HFFc6 (cell line): ENCODE measurements around the gene CEP170B. TPM values are rescaled to one million over a fixed set of nuclear protein-coding genes. Genes with fewer than 3 reads are reported as not detected.

Experiments
- DNase-seq: peaks from one replicate; pipeline ENCODE4 v3.0.0-alpha.2; 2018
- H3K27ac Mint-ChIP-seq: 2 replicates; pipeline ENCODE4 v1.8.0; 2020; ENCODE audit warnings: mild to moderate bottlenecking, mixed read lengths
- H3K27me3 Mint-ChIP-seq: 2 replicates; pipeline ENCODE4 v1.8.0; 2021; ENCODE audit warnings: mild to moderate bottlenecking, moderate library complexity, mixed read lengths; ENCODE audit not compliant: insufficient read depth
- H3K36me3 Mint-ChIP-seq: 2 replicates; pipeline ENCODE4 v1.8.0; 2021; ENCODE audit warnings: low read depth, mixed read lengths
- H3K4me1 Mint-ChIP-seq: 2 replicates; pipeline ENCODE4 v1.8.0; 2020; ENCODE audit warnings: low read depth, mixed read lengths
- H3K4me3 Mint-ChIP-seq: 2 replicates; pipeline ENCODE4 v1.8.0; 2020; ENCODE audit warnings: mild to moderate bottlenecking, moderate library complexity, mixed read lengths
- H3K9me3 Mint-ChIP-seq: 2 replicates; pipeline ENCODE4 v1.8.0; 2020; ENCODE audit warnings: mild to moderate bottlenecking, mixed read lengths
- total RNA-seq, 6 experiments: library from RNA; stranded (reverse); fragmentation: NEBNext Ultra II Directional; extraction: Animal tissue kit (Norgen Biotek cat#: 25700); gene quantifications; 2 replicates in 1 of 6; 3 replicates in 5 of 6; pipeline ENCODE4 v1.2.3, GENCODE V29; 2021
- TF ChIP-seq, protein P1 (sequence below): fragments of 200-600 bp; sonication (generic); IDR thresholded peaks from 2 replicates; pipeline ENCODE4 v1.5.0; 2021; ENCODE audit warnings: antibody characterized with exemption, mild to moderate bottlenecking

CEP170B gene
- total RNA-seq, 6 experiments from 2014 or later, result 29.9 to 34.9 (median 32.0) TPM

DNA sequence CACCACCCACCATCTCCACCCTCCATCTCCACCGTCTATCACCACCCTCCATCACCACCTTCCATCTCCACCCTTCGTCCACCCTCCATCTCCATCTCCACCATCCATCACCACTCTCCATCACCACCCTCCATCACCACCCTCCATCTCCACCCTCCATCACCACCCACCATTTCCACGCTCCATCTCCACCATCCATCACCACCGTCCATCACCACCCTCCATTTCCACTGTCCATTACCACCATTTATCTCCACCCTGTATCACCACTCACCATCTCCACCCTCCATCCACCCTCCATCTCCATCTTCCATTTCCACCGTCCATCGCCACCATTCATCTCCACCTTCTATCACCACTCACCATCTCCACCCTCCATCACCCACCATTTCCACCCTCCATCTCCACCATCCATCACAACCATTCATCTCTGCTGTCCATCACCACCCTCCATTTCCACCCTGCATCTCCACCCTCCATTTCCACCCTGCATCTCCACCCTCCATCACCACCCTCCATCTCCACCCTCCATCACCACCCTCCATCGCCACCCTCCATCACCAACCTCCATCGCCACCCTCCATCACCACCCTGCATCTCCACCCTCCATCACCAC lies 6.1 kb upstream of the CEP170B start:
- Mint-ChIP-seq H3K27ac (no peak overlapping the region), H3K36me3 (no peaks in the 10 kb centered on the region), H3K4me3 (no peak overlapping the region), H3K27me3 (peaks cover 14% of the 10 kb centered on the region), H3K9me3 (no peaks in the 10 kb centered on the region), H3K4me1 (no peaks in the 10 kb centered on the region)
- DNase-seq, result no peak
- TF ChIP-seq, protein P1, sequence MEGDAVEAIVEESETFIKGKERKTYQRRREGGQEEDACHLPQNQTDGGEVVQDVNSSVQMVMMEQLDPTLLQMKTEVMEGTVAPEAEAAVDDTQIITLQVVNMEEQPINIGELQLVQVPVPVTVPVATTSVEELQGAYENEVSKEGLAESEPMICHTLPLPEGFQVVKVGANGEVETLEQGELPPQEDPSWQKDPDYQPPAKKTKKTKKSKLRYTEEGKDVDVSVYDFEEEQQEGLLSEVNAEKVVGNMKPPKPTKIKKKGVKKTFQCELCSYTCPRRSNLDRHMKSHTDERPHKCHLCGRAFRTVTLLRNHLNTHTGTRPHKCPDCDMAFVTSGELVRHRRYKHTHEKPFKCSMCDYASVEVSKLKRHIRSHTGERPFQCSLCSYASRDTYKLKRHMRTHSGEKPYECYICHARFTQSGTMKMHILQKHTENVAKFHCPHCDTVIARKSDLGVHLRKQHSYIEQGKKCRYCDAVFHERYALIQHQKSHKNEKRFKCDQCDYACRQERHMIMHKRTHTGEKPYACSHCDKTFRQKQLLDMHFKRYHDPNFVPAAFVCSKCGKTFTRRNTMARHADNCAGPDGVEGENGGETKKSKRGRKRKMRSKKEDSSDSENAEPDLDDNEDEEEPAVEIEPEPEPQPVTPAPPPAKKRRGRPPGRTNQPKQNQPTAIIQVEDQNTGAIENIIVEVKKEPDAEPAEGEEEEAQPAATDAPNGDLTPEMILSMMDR, result no peak

DNA sequence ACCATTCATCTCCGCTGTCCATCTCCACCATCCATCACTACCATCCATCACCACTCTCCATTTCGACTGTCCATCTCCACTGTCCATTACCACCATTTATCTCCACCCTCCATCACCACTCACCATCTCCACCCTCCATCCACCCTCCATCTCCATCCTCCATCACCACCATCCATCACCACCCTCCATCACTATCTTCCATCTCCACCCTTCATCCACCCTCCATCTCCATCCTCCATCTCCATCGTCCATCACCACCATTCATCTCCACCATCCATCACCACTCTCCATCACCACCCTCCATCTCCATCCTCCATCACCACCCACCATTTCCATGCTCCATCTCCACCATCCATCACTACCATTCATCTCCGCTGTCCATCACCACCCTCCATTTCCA lies 5.2 kb upstream of the CEP170B start:
- Mint-ChIP-seq H3K36me3 (no peaks in the 10 kb centered on the region), H3K4me3 (no peak overlapping the region), H3K9me3 (no peaks in the 10 kb centered on the region), H3K27ac (no peak overlapping the region), H3K27me3 (peaks cover 14% of the 10 kb centered on the region), H3K4me1 (no peaks in the 10 kb centered on the region)
- no peak for DNase-seq
- TF ChIP-seq, protein P1, result no peak

DNA sequence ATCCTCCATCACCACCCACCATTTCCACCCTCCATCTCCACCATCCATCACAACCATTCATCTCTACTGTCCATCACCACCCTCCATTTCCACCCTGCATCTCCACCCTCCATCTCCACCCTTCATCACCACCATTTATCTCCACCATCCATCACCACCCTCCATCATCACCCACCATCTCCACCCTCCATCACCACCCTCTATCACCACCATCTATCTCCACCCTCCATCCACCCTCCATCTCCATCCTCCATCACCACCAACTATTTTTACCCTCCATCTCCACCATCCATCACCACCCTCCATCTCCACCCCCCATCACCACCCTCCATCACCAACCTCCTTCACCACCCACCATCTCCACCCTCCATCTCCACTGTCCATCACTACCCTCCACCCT lies 4.7 kb upstream of the CEP170B start:
- H3K4me1 Mint-ChIP-seq, result no peaks in the 10 kb centered on the region
- H3K27me3 Mint-ChIP-seq, result peaks cover 14% of the 10 kb centered on the region
- TF ChIP-seq, protein P1, result no peak
- DNase-seq, result no peak
- H3K4me3 Mint-ChIP-seq, result no peak overlapping the region
- no peak overlapping the region for H3K27ac Mint-ChIP-seq
- H3K9me3 Mint-ChIP-seq, result no peaks in the 10 kb centered on the region
- no peaks in the 10 kb centered on the region for H3K36me3 Mint-ChIP-seq

DNA sequence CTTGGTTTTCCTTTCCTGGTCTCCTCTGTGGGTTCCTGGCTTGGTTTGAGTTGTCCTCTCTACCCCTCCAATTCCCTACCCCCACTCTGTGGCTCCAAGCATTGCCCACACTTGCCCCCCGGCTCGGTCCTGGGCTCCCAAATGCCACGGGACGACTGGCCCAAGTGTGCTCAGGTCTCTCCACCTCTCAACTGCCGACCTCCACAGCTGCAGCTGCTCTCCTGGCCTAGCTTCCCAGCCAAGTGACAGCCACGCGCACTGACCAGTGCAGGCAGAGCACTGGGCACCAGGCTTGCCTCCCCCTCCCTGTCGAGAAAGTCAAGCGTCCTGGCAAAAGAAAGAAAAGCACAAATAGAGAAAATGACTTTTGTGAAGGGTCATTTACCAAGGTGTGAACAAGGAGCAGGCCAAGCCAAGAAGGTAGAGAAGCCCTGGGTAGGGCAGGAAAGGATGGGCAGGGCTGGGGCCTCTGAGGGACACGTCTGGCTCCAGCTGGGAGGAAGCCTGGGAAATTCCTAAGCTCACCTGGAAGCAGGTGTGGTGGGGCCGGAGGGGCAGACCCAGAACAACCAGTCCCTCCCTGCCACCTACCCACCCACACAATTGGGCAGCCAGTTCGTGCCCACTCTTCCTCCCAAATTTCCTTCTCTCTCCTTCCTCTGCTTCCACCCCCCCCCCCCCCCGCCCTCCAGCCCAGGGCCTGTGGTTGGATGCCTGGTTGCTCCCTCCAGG lies 1.8 kb upstream of the CEP170B start:
- H3K9me3 Mint-ChIP-seq, result no peaks in the 10 kb centered on the region
- no peak overlapping the region for H3K4me3 Mint-ChIP-seq
- peaks cover 4% of the 10 kb centered on the region; the same call in 1 of the 2 replicates for H3K27me3 Mint-ChIP-seq
- TF ChIP-seq, protein P1, result no peak
- no peak overlapping the region for H3K27ac Mint-ChIP-seq
- H3K4me1 Mint-ChIP-seq, result peaks cover 15% of the 10 kb centered on the region
- no peaks in the 10 kb centered on the region for H3K36me3 Mint-ChIP-seq
- no peak for DNase-seq

GRCh38 chr14:104863923-104864266 lies 1.2 kb upstream of the CEP170B start:
- DNase-seq, result no peak
- Mint-ChIP-seq H3K4me1 (peaks cover 15% of the 10 kb centered on the region), H3K9me3 (no peaks in the 10 kb centered on the region), H3K36me3 (no peaks in the 10 kb centered on the region), H3K27ac (no peak overlapping the region), H3K4me3 (no peak overlapping the region), H3K27me3 (peaks cover 4% of the 10 kb centered on the region; the same call in 1 of the 2 replicates)
- TF ChIP-seq, protein P1, result no peak
